Endothelial cell (in vitro differentiated cells): ENCODE data around the gene MSH5. TPM values are rescaled to one million over a fixed set of nuclear protein-coding genes. Genes with fewer than 3 reads are reported as not detected.
"Not testable (repeated sequence)": the region's sequence is repeated elsewhere in the genome, so short reads cannot be mapped to it uniquely, and the experiment has no call there.

Experiments
- DNase-seq: peaks from one replicate; pipeline ENCODE4 v3.0.0; 2021; ENCODE audit warnings: low spot score
- H3K27ac Mint-ChIP-seq: one replicate; pipeline ENCODE4 v1.8.0; 2021; ENCODE audit warnings: mixed read lengths, inconsistent platforms; ENCODE audit not compliant: unreplicated experiment
- H3K27me3 Mint-ChIP-seq: one replicate; pipeline ENCODE4 v1.8.0; 2021; ENCODE audit warnings: mild to moderate bottlenecking, moderate library complexity, mixed read lengths, inconsistent platforms; ENCODE audit not compliant: unreplicated experiment
- H3K36me3 Mint-ChIP-seq: one replicate; pipeline ENCODE4 v1.8.0; 2021; ENCODE audit warnings: mild to moderate bottlenecking, low read depth, mixed read lengths, inconsistent platforms; ENCODE audit not compliant: unreplicated experiment
- H3K4me1 Mint-ChIP-seq: one replicate; pipeline ENCODE4 v1.8.0; 2021; ENCODE audit warnings: mild to moderate bottlenecking, mixed read lengths, inconsistent platforms; ENCODE audit not compliant: unreplicated experiment
- H3K4me3 Mint-ChIP-seq: one replicate; pipeline ENCODE4 v1.8.0; 2021; ENCODE audit warnings: mild to moderate bottlenecking, mixed read lengths, inconsistent platforms; ENCODE audit not compliant: unreplicated experiment
- H3K9me3 Mint-ChIP-seq: one replicate; pipeline ENCODE4 v1.8.0; 2021; ENCODE audit warnings: mixed read lengths, inconsistent platforms; ENCODE audit not compliant: unreplicated experiment
- total RNA-seq: library from RNA; stranded (reverse); fragmentation: NEBNext Ultra II Directional; extraction: Animal tissue kit (Norgen Biotek cat#: 25700); gene quantifications from one replicate; pipeline ENCODE4 v1.2.1, GENCODE V29; 2021; ENCODE audit not compliant: unreplicated experiment
- TF ChIP-seq, protein P1 (sequence below): fragments of 200-600 bp; sonication (generic); IDR thresholded peaks from one replicate; pipeline ENCODE4 v1.5.0; 2021; ENCODE audit warnings: antibody characterized with exemption; ENCODE audit not compliant: unreplicated experiment

Gene MSH5
- total RNA-seq, 1 donor from 2014 or later: 16.1 TPM

DNA sequence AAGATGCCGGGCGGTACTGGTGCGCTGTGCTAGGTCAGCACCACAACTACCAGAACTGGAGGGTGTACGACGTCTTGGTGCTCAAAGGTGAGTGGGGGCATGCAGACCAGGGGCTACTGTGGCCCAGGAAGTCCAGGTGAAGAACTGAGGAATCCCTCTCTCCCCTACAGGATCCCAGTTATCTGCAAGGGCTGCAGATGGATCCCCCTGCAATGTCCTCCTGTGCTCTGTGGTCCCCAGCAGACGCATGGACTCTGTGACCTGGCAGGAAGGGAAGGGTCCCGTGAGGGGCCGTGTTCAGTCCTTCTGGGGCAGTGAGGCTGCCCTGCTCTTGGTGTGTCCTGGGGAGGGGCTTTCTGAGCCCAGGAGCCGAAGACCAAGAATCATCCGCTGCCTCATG, 32.1 kb upstream of the MSH5 start:
- H3K27me3 Mint-ChIP-seq: peaks cover 4% of the 10 kb centered on the region
- no peaks in the 10 kb centered on the region for H3K36me3 Mint-ChIP-seq
- H3K4me1 Mint-ChIP-seq: peaks cover 1% of the 10 kb centered on the region
- DNase-seq: no peak
- no peak overlapping the region for H3K27ac Mint-ChIP-seq
- no peak overlapping the region for H3K4me3 Mint-ChIP-seq
- no peaks in the 10 kb centered on the region for H3K9me3 Mint-ChIP-seq
- TF ChIP-seq, protein P1, sequence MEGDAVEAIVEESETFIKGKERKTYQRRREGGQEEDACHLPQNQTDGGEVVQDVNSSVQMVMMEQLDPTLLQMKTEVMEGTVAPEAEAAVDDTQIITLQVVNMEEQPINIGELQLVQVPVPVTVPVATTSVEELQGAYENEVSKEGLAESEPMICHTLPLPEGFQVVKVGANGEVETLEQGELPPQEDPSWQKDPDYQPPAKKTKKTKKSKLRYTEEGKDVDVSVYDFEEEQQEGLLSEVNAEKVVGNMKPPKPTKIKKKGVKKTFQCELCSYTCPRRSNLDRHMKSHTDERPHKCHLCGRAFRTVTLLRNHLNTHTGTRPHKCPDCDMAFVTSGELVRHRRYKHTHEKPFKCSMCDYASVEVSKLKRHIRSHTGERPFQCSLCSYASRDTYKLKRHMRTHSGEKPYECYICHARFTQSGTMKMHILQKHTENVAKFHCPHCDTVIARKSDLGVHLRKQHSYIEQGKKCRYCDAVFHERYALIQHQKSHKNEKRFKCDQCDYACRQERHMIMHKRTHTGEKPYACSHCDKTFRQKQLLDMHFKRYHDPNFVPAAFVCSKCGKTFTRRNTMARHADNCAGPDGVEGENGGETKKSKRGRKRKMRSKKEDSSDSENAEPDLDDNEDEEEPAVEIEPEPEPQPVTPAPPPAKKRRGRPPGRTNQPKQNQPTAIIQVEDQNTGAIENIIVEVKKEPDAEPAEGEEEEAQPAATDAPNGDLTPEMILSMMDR: no peak

DNA sequence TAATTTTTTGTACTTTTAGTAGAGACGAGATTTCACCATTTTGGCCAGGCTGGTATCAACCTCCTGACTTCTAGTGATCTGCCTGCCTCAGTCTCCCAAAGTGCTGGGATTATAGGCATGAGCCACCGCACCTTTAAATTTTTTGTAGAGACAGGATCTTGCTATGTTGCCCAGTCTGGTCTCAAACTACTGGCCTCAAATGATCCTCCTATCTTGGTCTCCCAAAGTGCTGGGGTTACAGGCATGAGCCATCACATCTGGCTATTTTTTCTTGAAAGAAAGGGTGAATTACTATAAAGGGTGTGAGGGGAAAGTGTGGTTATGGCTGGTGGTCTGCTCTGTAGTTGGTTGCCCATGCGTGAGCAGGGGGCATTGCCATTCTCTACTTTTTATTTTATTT, 31.6 kb upstream of the MSH5 start:
- no peaks in the 10 kb centered on the region for H3K9me3 Mint-ChIP-seq
- no peak for DNase-seq
- no peak overlapping the region for H3K4me3 Mint-ChIP-seq
- TF ChIP-seq, protein P1: no peak
- no peaks in the 10 kb centered on the region for H3K36me3 Mint-ChIP-seq
- no peaks in the 10 kb centered on the region for H3K4me1 Mint-ChIP-seq
- H3K27me3 Mint-ChIP-seq: peaks cover 3% of the 10 kb centered on the region
- no peak overlapping the region for H3K27ac Mint-ChIP-seq

DNA sequence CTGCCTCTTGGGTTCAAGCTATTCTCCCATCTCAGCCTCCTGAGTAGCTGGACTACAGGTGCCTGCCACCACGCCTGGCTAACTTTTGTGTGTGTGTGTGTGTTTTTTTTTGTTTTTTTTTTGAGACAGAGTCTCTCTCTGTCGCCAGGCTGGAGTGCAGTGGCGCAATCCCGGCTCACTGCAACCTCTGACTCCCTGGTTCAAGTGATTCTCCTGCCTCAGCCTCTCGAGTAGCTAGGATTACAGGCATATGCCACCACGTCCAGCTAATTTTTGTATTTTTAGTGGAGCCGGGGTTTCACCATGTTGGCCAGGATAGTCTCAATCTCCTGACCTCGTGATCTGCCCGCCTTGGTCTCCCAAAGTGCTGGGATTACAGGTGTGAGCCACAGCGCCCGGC, 30.6 kb upstream of the MSH5 start:
- not testable (repeated sequence) for H3K4me3 Mint-ChIP-seq, DNase-seq, H3K36me3 Mint-ChIP-seq, H3K4me1 Mint-ChIP-seq, H3K27ac Mint-ChIP-seq, H3K27me3 Mint-ChIP-seq, H3K9me3 Mint-ChIP-seq

GRCh38 chr6:31710523-31711219, 29.1 kb upstream of the MSH5 start:
- Mint-ChIP-seq H3K36me3 (no peaks in the 10 kb centered on the region), H3K9me3 (no peaks in the 10 kb centered on the region), H3K4me3 (no peak overlapping the region), H3K27me3 (no peaks in the 10 kb centered on the region), H3K4me1 (no peaks in the 10 kb centered on the region), H3K27ac (no peak overlapping the region)
- TF ChIP-seq, protein P1: no peak
- no peak for DNase-seq

DNA sequence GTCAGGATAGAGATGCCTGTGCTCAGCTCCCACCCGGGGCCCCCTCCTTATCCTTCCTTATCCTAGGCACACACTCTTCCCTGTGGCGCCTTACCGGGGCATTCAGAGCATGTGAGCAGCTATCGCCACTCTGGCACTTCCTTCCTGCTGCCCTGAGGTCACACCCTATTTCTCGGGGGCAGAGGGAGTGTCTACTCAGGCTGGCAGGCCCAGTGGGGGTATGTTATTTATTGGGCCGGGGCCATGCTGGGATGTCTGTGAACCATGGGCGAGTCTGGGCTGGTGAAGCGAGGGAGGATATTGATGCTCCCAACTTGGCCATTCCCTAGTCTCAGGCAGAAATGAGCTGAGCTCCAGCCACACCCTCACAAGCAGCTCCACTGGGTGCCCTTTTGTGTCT, 28.6 kb upstream of the MSH5 start:
- Mint-ChIP-seq H3K4me3 (no peak overlapping the region), H3K27ac (no peak overlapping the region), H3K9me3 (no peaks in the 10 kb centered on the region), H3K27me3 (no peaks in the 10 kb centered on the region), H3K36me3 (no peaks in the 10 kb centered on the region), H3K4me1 (no peaks in the 10 kb centered on the region)
- DNase-seq: no peak
- TF ChIP-seq, protein P1: no peak
